Raji (cell line): ENCODE measurements around the gene GRIK3.

Source experiments
- POLR2A ChIP-seq: IDR thresholded peaks from 2 replicates; pipeline ENCODE4 v1.6.1; 2011; ENCODE audit warnings: low read depth, low read length, control low read depth; ENCODE audit not compliant: insufficient read depth

Gene GRIK3

GRCh38 chr1:36950604-36951291, 83.6 kb downstream of the GRIK3 start:
- TF ChIP-seq POLR2A: no peak

DNA sequence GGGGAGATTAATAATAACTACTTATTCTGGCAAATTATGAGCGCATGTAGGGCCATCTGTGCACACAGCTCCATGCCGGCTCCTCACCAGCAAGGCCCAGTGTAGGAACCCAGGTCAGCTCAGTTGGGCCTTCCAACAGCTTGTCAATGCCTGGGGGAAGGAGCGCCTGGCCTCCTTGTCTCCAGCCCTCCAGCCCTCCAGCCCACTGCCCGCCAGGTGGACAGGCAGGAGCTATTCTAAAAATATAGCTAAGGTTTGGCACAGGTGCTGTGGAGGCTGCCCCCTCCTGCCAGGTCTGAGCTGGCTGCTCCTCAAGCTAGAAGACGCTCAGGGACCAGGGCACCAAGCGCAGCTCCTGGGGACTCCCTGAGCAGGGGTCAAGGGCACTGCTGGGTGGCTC, 85.7 kb downstream of the GRIK3 start:
- no peak for TF ChIP-seq POLR2A

DNA sequence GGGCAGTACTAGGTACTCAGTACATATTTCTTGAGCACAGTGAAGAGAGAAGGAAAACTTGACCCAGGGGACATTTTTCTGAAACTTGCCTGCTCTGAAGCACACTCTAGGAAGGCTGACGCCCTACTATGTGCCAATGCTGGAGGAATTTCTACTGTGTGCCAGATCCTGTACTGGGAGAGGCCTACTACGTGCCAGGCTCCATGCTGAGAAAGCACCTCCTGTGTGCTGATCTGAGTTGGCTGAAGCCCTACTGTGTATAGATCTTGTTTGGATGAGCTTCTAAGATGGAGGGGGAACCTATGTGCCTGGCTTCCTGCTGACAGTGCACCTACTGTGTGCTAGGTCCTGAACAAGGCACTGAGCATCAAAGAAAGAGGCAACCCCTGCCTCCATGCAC, 86.2 kb downstream of the GRIK3 start:
- TF ChIP-seq POLR2A: no peak

- no peak for TF ChIP-seq POLR2A
These were observed 86.9 kb downstream of the GRIK3 start for GRCh38 chr1:36947384-36947783.

DNA sequence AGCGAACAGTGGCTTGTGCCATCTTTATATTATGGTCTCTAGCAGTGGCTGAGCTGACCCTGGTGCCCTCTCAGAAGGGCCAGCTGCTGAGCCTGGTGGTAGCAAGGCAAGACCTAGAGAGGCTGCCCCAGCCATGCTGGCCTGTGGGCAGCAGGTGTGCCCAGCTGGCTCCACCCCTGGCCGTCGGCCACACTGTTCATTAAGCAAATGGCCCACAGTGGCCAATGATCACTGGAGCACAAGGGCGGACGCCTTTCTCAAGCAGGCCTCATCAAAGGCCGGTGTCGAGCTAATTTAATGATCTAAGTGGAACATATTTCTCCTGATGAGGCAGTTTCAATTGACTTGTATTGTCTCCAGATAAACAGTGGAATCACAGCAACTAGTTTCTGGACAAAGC, 89.4 kb downstream of the GRIK3 start:
- TF ChIP-seq POLR2A: no peak

DNA sequence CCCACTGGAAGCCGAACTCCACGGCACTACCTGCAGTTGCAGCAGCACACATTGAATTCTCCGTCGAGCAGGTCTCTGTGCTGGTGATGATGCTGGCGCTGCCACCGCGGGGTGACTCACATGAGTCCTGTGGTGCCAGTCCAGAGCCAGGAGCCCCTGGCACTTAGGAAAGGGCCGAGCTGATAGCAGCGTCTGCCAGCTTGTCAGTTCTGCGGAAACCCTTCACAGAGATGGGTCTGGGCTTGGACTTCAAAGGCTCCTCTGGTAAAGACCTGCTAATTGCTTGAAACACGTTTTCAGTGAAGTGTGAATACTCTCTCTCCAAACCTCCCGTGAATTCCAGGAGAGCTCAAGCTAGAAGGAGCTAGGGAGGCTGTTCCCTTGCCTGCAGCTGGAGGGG, 92.2 kb downstream of the GRIK3 start:
- TF ChIP-seq POLR2A: no peak

- TF ChIP-seq POLR2A: no peak
These were observed 92.9 kb downstream of the GRIK3 start for GRCh38 chr1:36941316-36941978.

GRCh38 chr1:36938819-36939218, 95.5 kb downstream of the GRIK3 start:
- no peak for TF ChIP-seq POLR2A

GRCh38 chr1:36937371-36937770, 96.9 kb downstream of the GRIK3 start:
- no peak for TF ChIP-seq POLR2A

- TF ChIP-seq POLR2A: no peak
These were observed 100.3 kb downstream of the GRIK3 start for GRCh38 chr1:36934061-36934460.

GRCh38 chr1:36927826-36928225, 106.5 kb downstream of the GRIK3 start:
- no peak for TF ChIP-seq POLR2A

GRCh38 chr1:36925251-36925650, 109.1 kb downstream of the GRIK3 start:
- no peak for TF ChIP-seq POLR2A

- TF ChIP-seq POLR2A: no peak
These were observed 110.0 kb downstream of the GRIK3 start for GRCh38 chr1:36924282-36924811.

DNA sequence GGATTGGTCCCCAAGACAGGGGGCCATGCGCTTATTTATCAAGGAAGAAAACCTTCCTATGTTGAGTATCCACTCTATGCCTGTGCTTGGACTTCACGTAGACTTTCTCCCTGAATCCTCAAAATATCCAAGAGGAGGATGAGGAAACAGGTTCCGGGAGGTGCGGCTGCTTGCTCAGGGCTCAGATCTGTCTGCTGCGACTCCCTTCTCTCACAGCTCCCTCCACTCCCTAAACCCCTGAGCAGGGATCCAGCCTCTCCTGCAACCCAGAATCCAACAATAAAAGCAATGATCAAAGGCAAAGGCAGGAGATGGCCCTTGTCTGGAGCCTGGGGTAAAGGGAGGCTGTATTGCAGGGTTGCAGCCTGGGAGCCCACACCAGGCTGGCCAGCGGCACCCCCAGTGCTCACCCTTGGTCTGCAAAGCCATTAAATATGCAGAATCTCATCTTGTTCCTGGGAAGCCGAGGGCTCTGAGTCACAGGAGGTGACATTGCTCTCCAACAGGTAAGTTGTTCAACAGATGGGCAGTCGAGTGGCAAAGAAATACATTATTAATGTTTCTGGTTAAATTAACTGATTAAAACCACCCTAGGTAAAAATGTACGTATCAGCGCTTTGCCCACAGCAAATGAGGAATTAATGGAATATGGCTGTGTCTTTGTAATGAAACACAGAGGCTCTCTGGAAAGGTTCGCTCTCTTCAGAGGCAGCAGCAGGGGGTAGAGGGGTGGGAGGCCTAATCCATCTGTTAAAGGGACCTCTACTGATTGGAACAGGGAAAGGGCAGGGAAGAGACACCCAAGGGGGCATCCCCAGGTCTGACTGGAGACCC, 111.5 kb downstream of the GRIK3 start:
- TF ChIP-seq POLR2A: no peak

- no peak for TF ChIP-seq POLR2A
These were observed 112.2 kb downstream of the GRIK3 start for GRCh38 chr1:36922071-36922470.
